Central memory CD8-positive, alpha-beta T cell (primary cell): ENCODE data around the gene SOST.

Experiments
- ATAC-seq: fragments of 150-1000 bp; cut with Tn5 transposase; replicated peaks from 2 replicates; pipeline ENCODE4 v1.10.0; 2022; ENCODE audit warnings: mild to moderate bottlenecking, moderate FRiP score, moderate number of reproducible peaks; ENCODE audit not compliant: poor library complexity, severe bottlenecking; ENCODE audit errors: extremely low read depth
- DNase-seq, 2 donors: peaks; one replicate each; pipeline ENCODE4 v3.0.0; 2021; ENCODE audit warnings: low spot score in 2 of 2
- H3K27ac Mint-ChIP-seq: one replicate; pipeline ENCODE4 v1.8.0; 2022; ENCODE audit warnings: low read depth, mild to moderate bottlenecking, moderate library complexity, mixed read lengths
- H3K27me3 Mint-ChIP-seq: one replicate; pipeline ENCODE4 v1.8.0; 2022; ENCODE audit warnings: mixed read lengths
- H3K36me3 Mint-ChIP-seq: one replicate; pipeline ENCODE4 v1.8.0; 2022; ENCODE audit warnings: mild to moderate bottlenecking, moderate library complexity, mixed read lengths; ENCODE audit not compliant: insufficient read depth
- H3K4me1 Mint-ChIP-seq: one replicate; pipeline ENCODE4 v1.8.0; 2022; ENCODE audit warnings: mixed read lengths
- H3K4me3 Mint-ChIP-seq: one replicate; pipeline ENCODE4 v1.8.0; 2022; ENCODE audit warnings: mild to moderate bottlenecking, moderate library complexity, mixed read lengths
- H3K9me3 Mint-ChIP-seq: one replicate; pipeline ENCODE4 v1.8.0; 2022; ENCODE audit warnings: mixed read lengths

The SOST gene

DNA sequence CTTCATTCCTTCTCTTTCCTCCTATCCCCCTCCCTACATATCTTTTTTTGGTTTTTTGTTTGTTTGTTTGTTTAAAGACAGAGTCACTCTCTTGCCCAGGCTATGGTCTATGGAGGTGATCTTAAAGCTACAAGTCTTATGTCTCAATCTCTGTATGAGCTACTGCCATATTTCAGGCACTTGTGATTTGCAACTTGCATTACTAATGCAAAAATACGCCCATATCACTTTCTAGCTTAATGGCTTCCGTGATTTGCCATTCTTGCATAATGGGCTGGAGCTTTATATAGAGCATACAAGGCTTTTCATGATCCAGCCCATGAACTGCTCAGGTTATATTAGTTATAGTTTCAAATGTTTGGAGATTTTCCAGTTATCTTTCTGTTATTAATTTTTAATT is 29.1 kb upstream of the SOST start:
- Mint-ChIP-seq H3K9me3 (no peaks in the 10 kb centered on the region), H3K36me3 (no peaks in the 10 kb centered on the region), H3K4me1 (no peaks in the 10 kb centered on the region), H3K4me3 (no peak overlapping the region), H3K27me3 (peaks cover 40% of the 10 kb centered on the region), H3K27ac (no peak overlapping the region)
- no peak for DNase-seq
- no peak for ATAC-seq

- Mint-ChIP-seq H3K27ac (no peak overlapping the region), H3K4me1 (no peaks in the 10 kb centered on the region), H3K9me3 (no peaks in the 10 kb centered on the region), H3K36me3 (no peaks in the 10 kb centered on the region), H3K4me3 (no peak overlapping the region), H3K27me3 (peaks cover 55% of the 10 kb centered on the region)
- no peak for ATAC-seq
- no peak for DNase-seq
Observed at GRCh38 chr17:43784628-43785101, 26.1 kb upstream of the SOST start.

GRCh38 chr17:43784068-43784467 is 25.5 kb upstream of the SOST start:
- DNase-seq (no peak), ATAC-seq (no peak)
- Mint-ChIP-seq H3K4me1 (no peaks in the 10 kb centered on the region), H3K27ac (no peak overlapping the region), H3K4me3 (no peak overlapping the region), H3K9me3 (no peaks in the 10 kb centered on the region), H3K36me3 (no peaks in the 10 kb centered on the region), H3K27me3 (peaks cover 53% of the 10 kb centered on the region)

- no peak overlapping the region for H3K4me3 Mint-ChIP-seq
- no peak for ATAC-seq
- no peaks in the 10 kb centered on the region for H3K36me3 Mint-ChIP-seq
- peaks cover 53% of the 10 kb centered on the region for H3K27me3 Mint-ChIP-seq
- DNase-seq: no peak
- H3K9me3 Mint-ChIP-seq: no peaks in the 10 kb centered on the region
- no peaks in the 10 kb centered on the region for H3K4me1 Mint-ChIP-seq
- no peak overlapping the region for H3K27ac Mint-ChIP-seq
Observed at GRCh38 chr17:43782913-43783680, 24.5 kb upstream of the SOST start.

DNA sequence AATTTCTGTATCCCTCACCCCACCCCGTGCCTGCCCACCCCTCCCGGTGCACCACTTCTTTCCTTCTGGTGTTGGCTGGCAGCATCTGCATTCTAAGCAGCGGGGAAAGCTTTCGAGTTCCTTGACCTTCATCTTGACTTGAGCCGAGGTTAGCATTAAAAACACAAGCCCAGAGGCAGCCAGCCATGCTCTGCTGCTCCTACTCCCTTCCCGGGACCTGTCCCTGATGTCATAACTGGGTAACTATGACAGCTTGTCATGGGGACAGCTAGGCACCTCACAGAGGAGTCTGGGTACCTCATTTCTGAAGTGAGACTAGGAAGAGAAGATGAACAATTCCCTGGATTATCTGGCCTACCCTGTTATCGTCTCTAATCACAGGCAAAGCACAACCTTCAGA is 21.5 kb upstream of the SOST start, which contains the start of gene CFAP97D1:
TSS of gene CFAP97D1 (plus strand) at position 301 of the 400 bp plus-strand sequence. CDS start at position 329, 28 bp downstream.
- Mint-ChIP-seq H3K27ac (no peak within 1 kb of the TSS), H3K4me3 (peak within 1 kb of the TSS; percentile 81), H3K9me3 (no peaks in the 10 kb centered on the region), H3K4me1 (no peaks in the 10 kb centered on the region), H3K27me3 (peaks cover 51% of the 10 kb centered on the region), H3K36me3 (peaks cover 1% of the 10 kb centered on the region)
- ATAC-seq (no peak), DNase-seq (no peak)

DNA sequence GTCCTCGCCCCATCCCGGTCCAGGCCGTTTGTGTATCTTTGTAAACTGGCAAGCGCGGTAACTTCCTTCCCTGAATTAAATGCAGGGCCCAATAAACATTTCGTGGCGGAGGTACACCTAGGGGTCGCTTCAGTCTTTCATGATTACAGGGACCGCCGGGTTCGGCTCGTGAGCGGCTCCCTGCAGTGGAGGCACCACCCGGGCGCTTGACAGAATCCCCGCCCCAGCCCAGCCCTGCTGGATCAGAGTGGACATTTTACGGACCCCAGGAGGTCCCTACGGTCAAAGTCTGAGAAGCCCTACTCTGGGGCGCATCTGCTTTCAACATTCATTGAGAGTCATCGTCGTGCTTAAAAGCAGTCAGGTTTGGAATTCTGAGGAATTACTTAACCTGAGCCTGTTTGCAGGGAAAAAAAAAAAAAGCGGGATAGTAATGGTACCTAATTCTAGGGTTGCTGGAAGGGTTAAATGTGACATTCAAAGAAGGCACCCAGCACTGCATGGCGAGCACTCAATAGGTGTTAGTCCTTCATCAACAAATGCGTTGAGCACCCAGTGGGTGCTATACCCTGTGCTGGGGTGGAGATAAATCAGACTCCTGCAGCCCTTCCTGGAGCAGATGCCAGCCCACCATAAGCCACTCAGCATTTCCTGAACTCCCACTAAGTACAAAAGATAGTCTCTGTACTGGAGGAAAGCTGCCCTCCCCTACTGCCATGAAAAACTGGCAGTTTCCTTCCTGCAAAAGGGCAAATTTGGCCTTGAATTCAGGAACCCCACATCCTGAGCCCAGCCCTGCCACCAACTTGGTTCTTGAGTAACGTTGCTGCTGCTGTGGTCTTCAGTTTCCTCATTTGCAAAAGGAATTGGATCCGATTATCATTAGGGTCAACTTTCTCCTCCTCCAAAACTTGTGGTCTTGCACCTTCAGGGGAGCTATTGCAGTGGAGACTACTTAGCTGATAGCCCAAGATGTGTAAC is 20.8 kb upstream of the SOST start:
- H3K36me3 Mint-ChIP-seq: peaks cover 1% of the 10 kb centered on the region
- H3K4me3 Mint-ChIP-seq: peak overlapping the region; percentile 81
- H3K27me3 Mint-ChIP-seq: peaks cover 44% of the 10 kb centered on the region
- H3K27ac Mint-ChIP-seq: no peak overlapping the region
- H3K9me3 Mint-ChIP-seq: no peaks in the 10 kb centered on the region
- H3K4me1 Mint-ChIP-seq: no peaks in the 10 kb centered on the region
- DNase-seq: no peak
- peak; percentile 25 for ATAC-seq

DNA sequence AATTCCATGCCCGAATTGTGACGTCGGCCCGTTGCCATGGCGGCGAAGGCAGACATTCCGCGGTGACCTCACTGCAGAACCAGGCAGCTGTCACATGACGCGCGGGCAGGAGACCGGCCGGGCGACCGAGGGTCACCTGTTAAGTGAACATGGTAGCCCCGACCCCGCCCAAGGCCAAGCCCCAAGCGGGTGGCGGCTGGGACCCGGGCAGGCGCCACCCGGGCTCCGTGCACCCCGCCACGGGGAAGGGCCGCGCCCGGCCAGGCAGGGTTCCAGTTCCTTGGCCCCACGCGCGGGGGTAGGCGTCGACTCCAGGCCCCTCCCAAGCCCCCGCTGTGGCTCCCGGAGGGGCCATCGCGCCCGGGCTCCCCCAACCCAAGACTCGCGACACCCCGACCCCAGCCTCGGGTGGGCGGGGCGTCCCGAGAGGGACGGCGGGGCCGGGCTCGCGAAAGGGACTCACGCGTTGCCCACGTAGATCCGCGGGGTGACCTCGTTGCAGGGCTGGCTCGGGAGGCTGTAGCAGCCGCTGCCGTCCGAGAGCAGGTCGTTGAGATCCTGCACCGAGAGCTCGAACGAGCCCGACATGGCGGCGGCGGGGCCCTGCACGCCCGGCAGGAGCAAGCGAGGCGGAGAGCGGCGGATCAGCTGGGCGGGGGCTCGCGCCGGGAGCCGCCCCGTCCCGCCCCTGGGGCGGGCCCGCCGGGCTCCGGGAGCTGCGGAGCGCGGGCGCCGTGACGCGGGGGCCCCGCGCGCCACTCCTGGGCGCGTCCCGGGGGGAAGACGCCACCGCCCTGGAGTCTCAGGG is 19.9 kb upstream of the SOST start, which contains the start of gene DUSP3:
TSS of gene DUSP3 (minus strand) at position 641 of the 808 bp plus-strand sequence. CDS start at position 588, 53 bp downstream.
- no peak within 1 kb of the TSS for H3K27ac Mint-ChIP-seq

DNA sequence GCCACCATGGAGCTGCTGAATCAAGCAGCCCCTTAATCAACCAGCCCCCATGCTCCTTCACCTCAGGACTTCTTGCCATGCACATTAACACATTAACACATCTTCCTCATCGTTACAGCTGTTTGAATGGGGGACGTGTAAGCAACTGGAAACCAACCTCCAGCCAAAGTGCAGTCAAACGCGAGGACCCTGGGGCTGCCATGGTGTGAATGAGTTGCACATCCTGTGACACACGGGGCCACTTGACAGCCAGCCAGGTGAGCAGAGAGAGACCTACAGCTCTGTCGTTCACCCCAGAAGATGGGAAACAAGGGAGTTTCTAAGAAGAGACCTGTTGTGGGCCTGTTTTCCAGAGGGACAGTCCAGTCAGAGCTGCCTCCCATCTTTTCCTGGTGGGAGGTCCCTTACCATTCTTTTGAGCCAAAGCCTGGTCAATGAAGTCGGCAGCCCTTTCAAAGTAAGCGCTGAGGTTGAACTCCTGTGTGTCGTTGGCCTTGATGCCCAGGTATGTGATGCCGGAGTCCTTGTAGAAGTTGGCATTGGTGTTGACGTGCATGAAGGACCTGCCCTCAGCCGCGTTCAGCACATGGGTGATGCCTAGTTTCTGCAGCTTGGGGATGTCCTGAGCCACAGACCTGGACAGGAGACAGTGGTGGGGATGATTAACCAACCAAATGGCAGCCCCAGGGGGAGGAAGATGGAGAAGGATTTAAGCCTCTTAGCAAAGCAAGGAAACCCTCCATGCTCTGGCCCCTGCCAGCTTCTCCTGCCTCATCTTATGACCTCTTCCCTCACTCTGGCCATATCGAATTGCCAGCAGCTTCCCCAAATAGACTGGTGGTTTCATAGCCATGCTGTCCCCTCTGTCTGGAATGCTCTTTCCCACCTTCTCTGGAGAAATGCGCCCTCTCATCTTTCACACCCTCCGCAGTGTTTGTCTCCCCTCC is 16.0 kb upstream of the SOST start:
- Mint-ChIP-seq H3K4me1 (peaks cover 13% of the 10 kb centered on the region), H3K4me3 (no peak overlapping the region), H3K36me3 (peaks cover 7% of the 10 kb centered on the region), H3K9me3 (no peaks in the 10 kb centered on the region), H3K27ac (no peak overlapping the region), H3K27me3 (no peaks in the 10 kb centered on the region)
- ATAC-seq (no peak), DNase-seq (no peak)

More for the DNA sequence above, 19.9 kb upstream of the SOST start, which contains the start of gene DUSP3:
- peaks cover 1% of the 10 kb centered on the region for H3K4me1 Mint-ChIP-seq
- no peaks in the 10 kb centered on the region for H3K9me3 Mint-ChIP-seq
- H3K36me3 Mint-ChIP-seq: peaks cover 3% of the 10 kb centered on the region
- H3K4me3 Mint-ChIP-seq: peak within 1 kb of the TSS; percentile 81
- peaks cover 35% of the 10 kb centered on the region for H3K27me3 Mint-ChIP-seq
- ATAC-seq (peak; percentile 97), DNase-seq (peak; percentile 57 to 58)

- H3K9me3 Mint-ChIP-seq: no peaks in the 10 kb centered on the region
- H3K4me3 Mint-ChIP-seq: peak overlapping the region; percentile 11
- no peak overlapping the region for H3K27ac Mint-ChIP-seq
- no peaks in the 10 kb centered on the region for H3K27me3 Mint-ChIP-seq
- H3K4me1 Mint-ChIP-seq: peaks cover 13% of the 10 kb centered on the region
- ATAC-seq (peak; percentile 55), DNase-seq (no peak)
- H3K36me3 Mint-ChIP-seq: peaks cover 9% of the 10 kb centered on the region
Observed at GRCh38 chr17:43772877-43773648, 14.5 kb upstream of the SOST start.

DNA sequence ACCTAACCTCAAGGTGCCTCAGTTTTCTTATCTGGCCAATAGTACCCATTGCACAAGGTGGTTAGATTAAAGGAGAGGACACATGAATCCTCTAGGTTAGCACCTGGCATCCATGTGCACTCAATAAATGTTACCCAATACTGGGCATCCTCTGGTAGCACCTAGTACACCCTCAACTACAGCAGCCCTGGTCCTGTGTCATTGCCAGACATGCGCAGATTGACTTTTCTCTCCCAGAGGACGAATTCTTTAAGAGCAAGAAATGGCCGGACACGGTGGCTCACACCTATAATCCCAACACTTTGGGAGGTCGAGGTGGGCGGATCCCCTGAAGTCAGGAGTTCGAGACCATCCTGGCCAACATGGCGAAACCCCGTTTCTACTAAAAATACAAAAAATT is 12.9 kb upstream of the SOST start:
- H3K27ac Mint-ChIP-seq: no peak overlapping the region
- DNase-seq (no peak), ATAC-seq (no peak)
- no peak overlapping the region for H3K4me3 Mint-ChIP-seq
- H3K4me1 Mint-ChIP-seq: peaks cover 13% of the 10 kb centered on the region
- H3K36me3 Mint-ChIP-seq: peaks cover 9% of the 10 kb centered on the region
- H3K9me3 Mint-ChIP-seq: no peaks in the 10 kb centered on the region
- no peaks in the 10 kb centered on the region for H3K27me3 Mint-ChIP-seq

- no peak overlapping the region for H3K4me3 Mint-ChIP-seq
- H3K9me3 Mint-ChIP-seq: no peaks in the 10 kb centered on the region
- no peak for ATAC-seq
- peaks cover 13% of the 10 kb centered on the region for H3K4me1 Mint-ChIP-seq
- H3K27ac Mint-ChIP-seq: no peak overlapping the region
- H3K27me3 Mint-ChIP-seq: no peaks in the 10 kb centered on the region
- H3K36me3 Mint-ChIP-seq: peaks cover 9% of the 10 kb centered on the region
- no peak for DNase-seq
Observed at GRCh38 chr17:43770957-43771356, 12.4 kb upstream of the SOST start.
